Activated CD8-positive, alpha-beta T cell treated with anti-CD3 and anti-CD28 coated beads for 36 hours (primary cell): ENCODE results near the gene HOXA2. TPM values are rescaled to one million over a fixed set of nuclear protein-coding genes. Genes with fewer than 3 reads are reported as not detected.

ENCODE experiments used
- ATAC-seq: fragments of 200-7000 bp; cut with Tn5 transposase; one replicate; pipeline ENCODE4 v1.10.0; 2021; ENCODE audit warnings: mild to moderate bottlenecking, moderate library complexity
- CTCF ChIA-PET: fragments of 350-600 bp; sonication (Branson Sonifier 250); formaldehyde crosslinking; loops from one replicate; lab custom pipeline; 2021; ENCODE audit warnings: antibody characterized with exemption; lab: Charles Lee
- POLR2A ChIA-PET: fragments of 350-600 bp; sonication (Branson Sonifier 250); formaldehyde crosslinking; loops from one replicate; lab custom pipeline; 2021; ENCODE audit warnings: antibody characterized with exemption; lab: Charles Lee
- DNase-seq: peaks from one replicate; pipeline ENCODE4 v3.0.0-alpha.2; 2020
- H3K27ac Mint-ChIP-seq: one replicate; pipeline ENCODE4 v1.8.0; 2021; ENCODE audit warnings: mild to moderate bottlenecking, mixed read lengths
- H3K27me3 Mint-ChIP-seq: one replicate; pipeline ENCODE4 v1.8.0; 2021; ENCODE audit warnings: mixed read lengths
- H3K36me3 Mint-ChIP-seq: one replicate; pipeline ENCODE4 v1.8.0; 2021; ENCODE audit warnings: low read depth, mixed read lengths
- H3K4me1 Mint-ChIP-seq: one replicate; pipeline ENCODE4 v1.8.0; 2021; ENCODE audit warnings: low read depth, mixed read lengths
- H3K4me3 Mint-ChIP-seq: one replicate; pipeline ENCODE4 v1.8.0; 2021; ENCODE audit warnings: mild to moderate bottlenecking, moderate library complexity, mixed read lengths
- H3K9me3 Mint-ChIP-seq: one replicate; pipeline ENCODE4 v1.8.0; 2021; ENCODE audit warnings: mixed read lengths
- intact Hi-C: fragments of 100-400 bp; cut with micrococcal nuclease; formaldehyde crosslinking; loops from one replicate; pipeline ENCODE4 v1.10.0; 2022
- total RNA-seq, 2 experiments: library from RNA; stranded (reverse); gene quantifications; one replicate each; pipeline ENCODE4 v1.2.3, GENCODE V29; 2021
- TF ChIP-seq, protein P1 (sequence below): fragments of 200-600 bp; IDR thresholded peaks from one replicate; pipeline ENCODE4 v1.8.0; 2022; ENCODE audit warnings: antibody characterized with exemption, mild to moderate bottlenecking

Gene HOXA2
- total RNA-seq, 2 experiments from 2014 or later: not detected

DNA sequence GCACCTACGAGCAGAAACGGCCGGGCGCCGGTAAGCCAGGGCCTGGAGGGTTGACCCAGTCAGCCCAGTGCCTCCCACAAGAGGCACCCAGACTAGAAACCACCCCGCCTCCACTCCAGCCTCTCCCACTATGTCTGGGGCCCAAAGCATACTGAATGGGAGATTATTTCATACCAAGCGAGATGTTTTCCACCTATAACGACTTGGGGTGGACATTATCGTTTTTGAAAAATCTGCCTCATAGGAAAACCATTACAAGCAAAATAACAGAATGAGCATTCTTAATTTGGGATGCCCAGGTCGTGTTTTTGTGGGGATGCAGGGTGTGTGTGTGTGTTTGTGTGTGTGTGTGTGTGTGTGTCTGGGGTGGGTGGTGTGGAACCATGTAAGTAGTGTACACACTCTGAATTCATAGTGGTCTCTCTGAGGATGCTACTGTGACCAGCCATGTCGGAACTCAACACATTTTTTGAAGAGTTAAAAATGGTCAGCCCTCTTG is 43.5 kb upstream of the HOXA2 start:
- DNase-seq: no peak
- Mint-ChIP-seq H3K36me3 (no peaks in the 10 kb centered on the region), H3K27ac (no peak overlapping the region), H3K4me1 (peaks cover 10% of the 10 kb centered on the region), H3K4me3 (no peak overlapping the region), H3K9me3 (no peaks in the 10 kb centered on the region), H3K27me3 (peaks cover 53% of the 10 kb centered on the region)
- intact Hi-C loops: no loop called here
- ATAC-seq: no peak
- TF ChIP-seq, protein P1, sequence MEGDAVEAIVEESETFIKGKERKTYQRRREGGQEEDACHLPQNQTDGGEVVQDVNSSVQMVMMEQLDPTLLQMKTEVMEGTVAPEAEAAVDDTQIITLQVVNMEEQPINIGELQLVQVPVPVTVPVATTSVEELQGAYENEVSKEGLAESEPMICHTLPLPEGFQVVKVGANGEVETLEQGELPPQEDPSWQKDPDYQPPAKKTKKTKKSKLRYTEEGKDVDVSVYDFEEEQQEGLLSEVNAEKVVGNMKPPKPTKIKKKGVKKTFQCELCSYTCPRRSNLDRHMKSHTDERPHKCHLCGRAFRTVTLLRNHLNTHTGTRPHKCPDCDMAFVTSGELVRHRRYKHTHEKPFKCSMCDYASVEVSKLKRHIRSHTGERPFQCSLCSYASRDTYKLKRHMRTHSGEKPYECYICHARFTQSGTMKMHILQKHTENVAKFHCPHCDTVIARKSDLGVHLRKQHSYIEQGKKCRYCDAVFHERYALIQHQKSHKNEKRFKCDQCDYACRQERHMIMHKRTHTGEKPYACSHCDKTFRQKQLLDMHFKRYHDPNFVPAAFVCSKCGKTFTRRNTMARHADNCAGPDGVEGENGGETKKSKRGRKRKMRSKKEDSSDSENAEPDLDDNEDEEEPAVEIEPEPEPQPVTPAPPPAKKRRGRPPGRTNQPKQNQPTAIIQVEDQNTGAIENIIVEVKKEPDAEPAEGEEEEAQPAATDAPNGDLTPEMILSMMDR: no peak
- ChIA-PET CTCF (interaction anchor here (1.7 kb wide), 1 partner anchor 15 kb away, joined by 5 read pairs; no protein-coding TSS in a partner anchor), POLR2A (no interaction called here)

DNA sequence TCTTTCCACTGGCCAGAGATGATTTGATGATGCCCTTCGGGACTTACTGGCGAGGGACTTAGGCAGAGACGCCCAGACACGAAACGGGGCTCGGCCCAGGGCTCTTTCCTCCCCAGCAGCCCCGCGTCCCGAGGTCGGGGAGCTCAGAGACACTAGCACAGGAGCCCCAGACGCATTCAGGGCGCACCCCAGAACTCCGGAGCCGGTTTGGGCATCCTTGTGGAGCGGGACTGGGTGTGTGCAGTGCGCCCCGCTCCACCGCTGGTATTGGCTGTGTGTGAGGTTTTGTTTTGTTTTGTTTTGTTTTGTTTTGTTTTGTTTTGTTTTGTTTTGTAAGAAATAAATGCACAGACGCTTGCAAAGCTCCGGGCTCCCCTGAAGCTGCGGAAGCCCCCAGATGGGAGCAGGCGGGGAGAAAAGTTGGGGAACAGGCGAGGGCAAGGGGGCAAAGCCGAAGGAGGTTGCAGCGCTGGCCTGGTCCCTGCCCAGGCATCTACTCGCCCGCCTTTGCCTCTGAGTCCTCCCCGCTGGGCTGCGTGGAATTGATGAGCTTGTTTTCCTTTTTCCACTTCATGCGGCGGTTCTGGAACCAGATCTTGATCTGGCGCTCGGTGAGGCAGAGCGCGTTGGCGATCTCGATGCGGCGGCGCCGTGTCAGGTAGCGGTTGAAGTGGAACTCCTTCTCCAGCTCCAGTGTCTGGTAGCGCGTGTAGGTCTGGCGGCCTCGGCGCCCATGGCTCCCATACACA is 42.9 kb upstream of the HOXA2 start:
- H3K4me1 Mint-ChIP-seq: peaks cover 8% of the 10 kb centered on the region
- H3K27ac Mint-ChIP-seq: no peak overlapping the region
- CTCF ChIA-PET: no interaction called here
- POLR2A ChIA-PET: no interaction called here
- H3K36me3 Mint-ChIP-seq: no peaks in the 10 kb centered on the region
- DNase-seq: no peak
- H3K4me3 Mint-ChIP-seq: no peak overlapping the region
- H3K27me3 Mint-ChIP-seq: peaks cover 48% of the 10 kb centered on the region
- no peaks in the 10 kb centered on the region for H3K9me3 Mint-ChIP-seq
- intact Hi-C loops: no loop called here
- no peak for ATAC-seq
- TF ChIP-seq, protein P1: no peak

DNA sequence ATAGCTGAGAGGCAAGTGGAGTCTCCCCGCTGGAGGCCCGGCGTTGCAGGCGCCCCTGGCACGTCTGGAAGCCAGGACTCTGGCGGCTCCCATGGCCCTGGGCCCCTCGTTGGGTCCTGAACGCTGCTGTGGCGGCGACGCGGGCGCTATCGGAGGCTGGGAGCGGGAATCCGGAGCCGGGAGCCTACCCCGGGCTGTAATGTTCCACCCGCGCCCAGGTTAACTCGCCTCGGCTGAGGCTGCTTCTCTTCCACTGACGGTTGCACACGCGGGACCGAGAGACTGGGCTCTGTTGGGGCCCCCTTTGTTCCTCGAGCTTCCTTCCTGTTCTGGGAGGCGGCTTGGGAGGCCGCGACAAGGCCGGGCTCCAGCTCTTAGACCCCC is 42.3 kb upstream of the HOXA2 start:
- intact Hi-C loops: no loop called here
- H3K36me3 Mint-ChIP-seq: no peaks in the 10 kb centered on the region
- TF ChIP-seq, protein P1: no peak
- H3K4me3 Mint-ChIP-seq: no peak overlapping the region
- no peak for DNase-seq
- no peaks in the 10 kb centered on the region for H3K9me3 Mint-ChIP-seq
- no peak overlapping the region for H3K27ac Mint-ChIP-seq
- ChIA-PET CTCF (no interaction called here), POLR2A (interaction anchor here (1.1 kb wide), 1 partner anchor 10 kb away, joined by 3 read pairs; no protein-coding TSS in a partner anchor)
- H3K4me1 Mint-ChIP-seq: peaks cover 6% of the 10 kb centered on the region
- ATAC-seq: no peak
- peaks cover 43% of the 10 kb centered on the region for H3K27me3 Mint-ChIP-seq

DNA sequence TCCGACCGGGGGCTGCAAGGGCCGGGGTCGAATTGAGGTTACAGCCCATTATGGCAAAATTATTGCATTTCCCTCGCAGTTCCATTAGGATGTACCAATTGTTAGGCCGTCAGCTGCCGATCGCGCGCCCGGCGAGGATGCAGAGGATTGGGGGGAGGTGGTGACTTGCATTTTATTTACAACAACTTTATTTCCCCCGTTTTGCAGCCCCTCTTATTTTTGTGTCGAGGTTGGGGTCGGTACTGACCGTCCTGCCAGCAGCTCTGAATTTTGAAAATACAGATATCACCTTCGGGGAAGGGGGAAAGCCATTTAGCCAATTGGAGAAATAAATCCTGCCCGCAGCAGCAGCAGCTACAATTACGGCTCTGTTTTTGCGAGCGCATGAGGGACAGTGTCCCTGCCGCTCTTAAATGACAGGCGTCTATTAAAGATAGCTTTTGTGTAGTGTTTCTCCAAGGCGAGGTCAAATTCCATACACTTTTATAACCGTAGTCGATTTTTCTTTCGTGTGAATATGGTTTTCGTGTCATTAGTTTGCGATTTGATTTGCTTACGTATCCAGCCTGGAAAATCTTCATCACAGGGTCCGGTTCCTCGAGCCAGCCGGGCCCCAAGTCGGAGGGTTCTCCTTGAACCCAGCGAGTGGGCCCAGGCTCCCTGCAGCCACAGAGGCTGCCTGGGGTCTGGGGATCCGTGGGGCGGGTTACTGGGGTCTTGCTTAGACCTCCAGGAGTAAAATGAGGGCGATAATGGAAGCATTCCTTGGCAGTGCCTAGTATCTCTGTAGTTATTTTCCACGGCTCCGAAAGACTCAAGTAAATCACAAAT is 41.7 kb upstream of the HOXA2 start:
- H3K36me3 Mint-ChIP-seq: no peaks in the 10 kb centered on the region

More for the DNA sequence above, 41.7 kb upstream of the HOXA2 start:
- no peak for ATAC-seq
- Mint-ChIP-seq H3K27me3 (peaks cover 39% of the 10 kb centered on the region), H3K9me3 (no peaks in the 10 kb centered on the region), H3K4me3 (no peak overlapping the region), H3K4me1 (peaks cover 6% of the 10 kb centered on the region), H3K27ac (no peak overlapping the region)
- POLR2A ChIA-PET: interaction anchor here (1.1 kb wide), 1 partner anchor 11 kb away, joined by 3 read pairs; no protein-coding TSS in a partner anchor
- DNase-seq: no peak
- CTCF ChIA-PET: interaction anchor here (1.2 to 2.1 kb wide), 4 partner anchors 13 to 462 kb away, joined by 3 to 6 read pairs (median 4); partner anchors contain the start of gene HOXA4
- intact Hi-C loops: no loop called here
- TF ChIP-seq, protein P1: no peak
